Daoy (cell line): ENCODE results near the gene MS4A14. TPM values are rescaled to one million over a fixed set of nuclear protein-coding genes. Genes with fewer than 3 reads are reported as not detected.
A peak's percentile ranks its signal among the peaks of the same experiment; 100 is the strongest.
"Not testable (repeated sequence)": the region's sequence is repeated elsewhere in the genome, so short reads cannot be mapped to it uniquely, and the experiment has no call there.

Experiments used
- DNase-seq: peaks from one replicate; pipeline ENCODE4 v3.0.0-alpha.2; 2015; ENCODE audit warnings: low read depth
- total RNA-seq: library from RNA; depleted of rRNA; stranded (reverse); fragments of >200 nt; shearing (Covaris generic); gene quantifications from 2 replicates; pipeline ENCODE4 v1.2.3, GENCODE V29; 2014

The MS4A14 gene
- total RNA-seq, 1 experiment from 2014 or later = not detected

GRCh38 chr11:60389279-60389910 is 6.9 kb upstream of the MS4A14 start:
- DNase-seq = no peak

GRCh38 chr11:60390419-60390818 is 5.8 kb upstream of the MS4A14 start:
- no peak for DNase-seq

DNA sequence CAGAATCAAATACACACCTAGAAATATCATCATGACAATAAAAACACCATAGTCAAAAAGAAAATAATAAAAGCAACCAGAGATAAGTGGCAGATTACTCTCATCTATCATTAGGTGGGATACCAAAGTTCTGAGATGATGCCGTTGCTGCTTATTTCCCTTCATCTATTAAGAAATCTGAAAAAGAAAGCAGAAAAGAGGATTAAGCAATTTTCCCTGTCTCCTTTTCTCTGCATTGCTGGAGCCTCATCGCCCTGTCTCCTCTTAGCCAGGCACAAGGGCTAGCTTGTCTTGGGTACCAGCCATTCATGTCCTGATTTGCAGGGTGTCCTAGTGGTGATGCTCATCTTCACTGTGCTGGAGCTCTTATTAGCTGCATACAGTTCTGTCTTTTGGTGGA is 3.9 kb upstream of the MS4A14 start:
- no peak for DNase-seq

- DNase-seq = no peak
Observed at GRCh38 chr11:60393016-60393415, 3.2 kb upstream of the MS4A14 start.

DNA sequence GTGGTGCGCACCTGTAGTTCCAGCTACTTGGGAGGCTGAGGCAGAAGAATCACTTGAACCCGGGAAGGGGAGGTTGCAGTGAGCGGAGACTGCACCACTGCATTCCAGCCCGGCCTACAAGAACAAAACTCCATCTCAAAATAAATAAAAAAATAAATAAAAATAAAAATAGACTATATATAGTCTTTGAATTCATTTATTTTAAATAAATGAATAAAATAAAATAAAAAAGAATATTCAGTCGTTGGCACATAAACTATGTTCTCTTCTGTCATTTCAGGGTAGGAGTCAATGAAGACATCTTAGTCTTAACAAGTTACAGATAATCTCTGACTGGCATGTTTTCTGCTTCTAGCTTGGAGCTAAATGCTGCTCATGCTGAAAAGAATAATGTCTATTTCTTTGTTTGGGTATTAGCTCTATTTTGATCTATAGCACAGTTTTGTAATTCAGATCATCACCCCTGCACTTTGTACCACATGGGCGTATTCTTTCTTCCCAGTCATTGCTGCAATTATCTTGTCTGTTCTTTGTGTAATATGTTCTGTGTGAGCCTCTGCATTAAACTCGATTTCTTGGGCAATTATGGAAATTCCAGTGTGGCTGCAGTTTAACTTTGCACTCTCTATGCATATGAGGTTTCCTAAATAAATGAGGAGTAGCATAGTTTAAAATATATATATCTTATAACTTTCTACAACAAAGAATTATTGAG is 1.4 kb upstream of the MS4A14 start:
- DNase-seq = no peak

GRCh38 chr11:60396799-60397198 is 540 bp downstream of the MS4A14 start:
- no peak for DNase-seq

DNA sequence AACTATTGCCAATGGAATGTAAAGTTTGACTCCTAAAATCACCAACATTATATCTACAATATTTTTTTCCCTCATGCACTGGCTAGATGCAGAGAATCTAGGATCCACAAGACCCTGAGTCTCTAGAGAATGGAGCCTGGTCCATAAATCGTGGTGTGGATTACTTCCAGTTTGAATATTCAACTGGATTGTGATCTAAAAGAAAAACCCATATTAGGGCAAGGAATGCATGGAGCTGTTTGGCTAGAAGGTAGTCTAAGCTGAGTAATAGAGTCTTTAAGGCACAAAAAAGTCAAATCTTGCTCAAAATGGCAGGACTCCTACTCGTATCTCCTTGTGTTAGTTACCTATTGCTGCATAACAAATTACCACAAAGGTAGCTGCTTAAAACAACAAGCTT is 23.8 kb downstream of the MS4A14 start:
- DNase-seq = no peak

DNA sequence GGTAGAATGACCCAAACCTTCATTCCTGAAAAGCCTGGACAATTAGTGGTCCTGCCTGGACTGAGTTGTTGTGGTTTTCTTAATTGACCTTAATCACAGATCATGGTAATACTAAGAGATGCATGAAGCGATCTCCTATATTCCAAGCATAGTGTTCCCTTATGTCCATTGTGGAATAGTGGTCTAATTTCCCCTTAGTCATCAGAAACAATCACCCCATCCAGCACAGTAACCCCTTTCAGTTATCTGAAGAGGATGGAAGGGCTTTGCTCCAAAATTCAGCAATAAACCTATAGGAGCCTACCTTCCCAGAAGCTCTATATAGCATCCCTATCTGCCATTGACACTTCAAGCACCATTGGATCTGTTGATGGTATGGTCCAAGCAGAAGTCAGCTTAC is 26.4 kb downstream of the MS4A14 start:
- DNase-seq = no peak

DNA sequence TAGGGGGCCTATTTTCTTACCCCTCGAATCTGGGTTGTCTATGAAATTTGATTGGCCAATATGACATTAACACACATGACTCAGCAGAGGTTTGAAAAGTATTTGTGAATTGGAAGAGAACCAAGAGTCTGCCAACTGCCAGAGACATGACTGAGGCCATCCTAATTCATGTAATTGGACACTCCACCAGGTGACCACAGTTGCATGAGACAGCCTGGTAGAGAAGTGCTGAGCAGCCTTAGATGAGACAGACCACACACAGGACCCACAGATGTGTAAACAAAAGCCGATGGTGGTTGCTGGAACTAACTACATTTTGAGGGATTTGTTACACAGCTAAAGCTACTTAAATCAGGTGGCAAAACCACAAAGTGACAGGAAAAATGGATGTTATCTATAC is 32.3 kb downstream of the MS4A14 start:
- peak; percentile 83 for DNase-seq

GRCh38 chr11:60429272-60429671 is 33.0 kb downstream of the MS4A14 start, which contains the start of gene MS4A5:
TSS of gene MS4A5 (plus strand) at chr11:60429572. CDS start at chr11:60429675, 103 bp downstream.
- no peak for DNase-seq

GRCh38 chr11:60431251-60431650 is 35.0 kb downstream of the MS4A14 start:
- no peak for DNase-seq

GRCh38 chr11:60433401-60433800 is 37.1 kb downstream of the MS4A14 start:
- no peak for DNase-seq

GRCh38 chr11:60447070-60447469 is 50.8 kb downstream of the MS4A14 start:
- no peak for DNase-seq

GRCh38 chr11:60447846-60448245 is 51.6 kb downstream of the MS4A14 start:
- DNase-seq = no peak

DNA sequence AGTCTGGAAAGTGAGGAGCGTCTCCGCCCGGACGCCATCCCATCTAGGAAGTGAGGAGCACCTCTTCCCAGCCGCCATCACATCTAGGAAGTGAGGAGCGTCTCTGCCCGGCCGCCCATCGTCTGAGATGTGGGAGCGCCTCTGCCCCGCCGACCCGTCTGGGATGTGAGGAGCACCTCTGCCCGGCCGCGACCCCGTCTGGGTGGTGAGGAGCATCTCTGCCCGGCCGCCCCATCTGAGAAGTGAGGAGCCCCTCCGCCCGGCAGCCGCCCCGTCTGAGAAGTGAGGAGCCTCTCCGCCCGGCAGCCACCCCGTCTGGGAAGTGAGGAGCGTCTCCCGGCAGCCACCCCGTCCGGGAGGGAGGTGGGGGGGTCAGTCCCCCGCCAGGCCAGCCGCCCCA is 54.9 kb downstream of the MS4A14 start:
- not testable (repeated sequence) for DNase-seq

GRCh38 chr11:60454212-60454611 is 58.0 kb downstream of the MS4A14 start:
- DNase-seq = no peak

DNA sequence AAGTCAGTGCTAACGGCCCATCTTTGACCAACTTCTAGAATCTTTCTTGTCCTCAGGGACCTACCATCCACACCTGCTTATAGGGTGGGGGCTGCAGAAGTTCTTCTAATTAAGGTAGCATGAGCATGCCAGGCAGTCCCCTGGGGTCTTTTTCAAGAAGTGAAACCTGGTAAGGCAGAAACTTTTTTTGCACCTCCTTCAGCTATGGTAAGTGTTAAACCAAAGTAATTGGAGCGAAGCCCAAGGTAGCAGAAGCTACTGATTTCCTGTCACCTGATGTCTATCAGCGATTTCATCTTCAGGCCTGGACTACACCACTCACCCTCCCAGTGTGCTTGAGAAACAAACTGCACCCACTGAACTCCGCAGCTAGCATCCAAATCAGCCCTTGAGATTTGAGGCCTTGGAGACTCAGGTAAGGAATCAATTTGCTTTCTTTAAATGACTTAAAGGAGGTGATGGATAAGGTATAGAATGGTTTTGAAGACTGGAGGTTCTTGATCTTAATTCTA is 59.3 kb downstream of the MS4A14 start, which contains the start of gene MS4A1:
Gene MS4A1 (plus strand): TSS at position 317 of the 512 bp plus-strand sequence. CDS start 6,528 bp downstream, outside the sequence.
- DNase-seq = no peak

DNA sequence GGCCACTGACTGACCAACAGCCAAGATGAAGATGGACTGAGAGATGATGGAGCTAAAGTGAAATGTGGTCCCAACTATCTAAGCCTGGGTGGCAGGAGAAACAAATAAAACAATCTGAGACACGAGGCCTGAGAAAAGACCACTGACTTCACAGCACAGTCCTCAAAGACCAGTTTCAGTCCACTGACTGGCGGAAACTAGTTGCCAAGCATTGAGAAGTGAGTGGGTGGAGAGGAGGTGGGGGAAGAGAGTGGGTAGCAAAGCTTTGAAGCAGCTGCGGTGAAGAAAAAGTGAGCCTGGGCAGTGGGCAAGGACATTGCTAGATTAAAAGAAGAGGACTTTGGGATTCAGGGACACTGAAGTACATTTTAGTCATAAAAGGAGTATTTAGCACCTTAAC is 61.3 kb downstream of the MS4A14 start:
- DNase-seq = no peak

GRCh38 chr11:60459345-60459744 is 63.1 kb downstream of the MS4A14 start:
- no peak for DNase-seq
